IMR-90 (cell line): ENCODE measurements around the gene PHF21A. TPM values are rescaled to one million over a fixed set of nuclear protein-coding genes. Genes with fewer than 3 reads are reported as not detected.

Experiments
- ATAC-seq: fragments of 200-7000 bp; cut with Tn5 transposase; 2 replicates; pipeline ENCODE4 v1.9.1; 2020; ENCODE audit warnings: low read depth, mild to moderate bottlenecking, moderate library complexity
- BruUV-seq: library from RNA; stranded (reverse); fragments of 400-500 nt; replicated peaks from 2 replicates; lab custom pipeline; 2021; lab: Mats Ljungman, UMichigan
- CTCF ChIA-PET: fragments of 300-600 bp; formaldehyde crosslinking; extraction: SDS; loops from one replicate; lab custom pipeline; 2021; ENCODE audit warnings: antibody characterized with exemption; lab: Yijun Ruan, JAX
- POLR2A ChIA-PET: fragments of 300-600 bp; sonication (Branson Sonifier 250); formaldehyde crosslinking; loops from one replicate; lab custom pipeline; 2022; ENCODE audit warnings: antibody characterized with exemption; ENCODE audit not compliant: unreplicated experiment; lab: Charles Lee
- DNase-seq: peaks from one replicate; pipeline ENCODE4 v3.0.0; 2013
- H2AFZ ChIP-seq: replicated peaks from 2 replicates; pipeline ENCODE3; 2013; ENCODE audit warnings: low read length, mild to moderate bottlenecking; ENCODE audit not compliant: poor library complexity
- H2AK5ac ChIP-seq: 2 replicates; pipeline ENCODE4 v1.6.1; 2013; ENCODE audit warnings: low read depth, low read length, inconsistent platforms
- H2AK9ac ChIP-seq: replicated peaks from 2 replicates; pipeline ENCODE3; 2013; ENCODE audit warnings: mild to moderate bottlenecking, low read depth, low read length, moderate library complexity; ENCODE audit not compliant: poor library complexity
- H2BK120ac ChIP-seq: 2 replicates; pipeline ENCODE4 v1.6.1; 2013; ENCODE audit warnings: low read depth, low read length, inconsistent platforms
- H2BK15ac ChIP-seq: 3 replicates; pipeline ENCODE4 v1.6.1; 2013; ENCODE audit warnings: low read depth, low read length, inconsistent platforms
- H2BK20ac ChIP-seq: 2 replicates; pipeline ENCODE4 v1.6.1; 2013; ENCODE audit warnings: low read depth, mild to moderate bottlenecking, inconsistent platforms, low read length, moderate library complexity
- H2BK5ac ChIP-seq: 2 replicates; pipeline ENCODE4 v1.6.1; 2013; ENCODE audit warnings: mild to moderate bottlenecking, low read depth, low read length, inconsistent platforms; ENCODE audit not compliant: poor library complexity, severe bottlenecking
- H3K14ac ChIP-seq: replicated peaks from 2 replicates; pipeline ENCODE4 v1.6.1; 2013; ENCODE audit warnings: low read depth, low read length, inconsistent platforms
- H3K18ac ChIP-seq: 2 replicates; pipeline ENCODE4 v1.6.1; 2013; ENCODE audit warnings: low read depth, low read length, control low read depth
- H3K23ac ChIP-seq: 2 replicates; pipeline ENCODE4 v1.6.1; 2013; ENCODE audit warnings: low read depth, low read length, inconsistent platforms
- H3K27ac ChIP-seq: 2 replicates; pipeline ENCODE4 v1.5.1; 2013; ENCODE audit warnings: mild to moderate bottlenecking, control low read depth, low read length; ENCODE audit not compliant: insufficient read depth
- H3K27me3 ChIP-seq: 2 replicates; pipeline ENCODE4 v1.6.1; 2013; ENCODE audit warnings: low read length; ENCODE audit not compliant: control insufficient read depth, insufficient read depth
- H3K36me3 ChIP-seq: 2 replicates; pipeline ENCODE4 v1.6.1; 2013; ENCODE audit warnings: low read length, mixed read lengths; ENCODE audit not compliant: control insufficient read depth, insufficient read depth
- H3K4ac ChIP-seq: 2 replicates; pipeline ENCODE4 v1.6.1; 2013; ENCODE audit warnings: low read depth, low read length, inconsistent platforms
- H3K4me1 ChIP-seq: 2 replicates; pipeline ENCODE4 v1.6.1; 2013; ENCODE audit warnings: low read length, mixed read lengths; ENCODE audit not compliant: control insufficient read depth, insufficient read depth
- H3K4me2 ChIP-seq: 2 replicates; pipeline ENCODE4 v1.6.1; 2013; ENCODE audit warnings: low read depth, mild to moderate bottlenecking, control low read depth, low read length, moderate library complexity
- H3K4me3 ChIP-seq: 2 replicates; pipeline ENCODE4 v1.5.1; 2013; ENCODE audit warnings: low read depth, mild to moderate bottlenecking, control low read depth, low read length, moderate library complexity; ENCODE audit not compliant: insufficient read depth
- H3K56ac ChIP-seq: 2 replicates; pipeline ENCODE4 v1.6.1; 2013; ENCODE audit warnings: low read length, inconsistent platforms; ENCODE audit not compliant: insufficient read depth; ENCODE audit errors: extremely low read depth
- H3K79me1 ChIP-seq, 2 experiments: 2 replicates each; pipeline ENCODE4 v1.6.1; 2013; ENCODE audit warnings: low read length in 2 of 2, inconsistent platforms in 1 of 2, low read depth in 1 of 2
- H3K9ac ChIP-seq: 2 replicates; pipeline ENCODE4 v1.6.1; 2013; ENCODE audit warnings: low read depth, low read length, control low read depth
- H3K9me1 ChIP-seq: 2 replicates; pipeline ENCODE4 v1.6.1; 2013; ENCODE audit warnings: low read length, inconsistent platforms; ENCODE audit not compliant: insufficient read depth
- H3K9me3 ChIP-seq: 2 replicates; pipeline ENCODE4 v1.6.1; 2013; ENCODE audit warnings: low read length; ENCODE audit not compliant: control insufficient read depth, insufficient read depth
- H4K20me1 ChIP-seq: 2 replicates; pipeline ENCODE4 v1.6.1; 2013; ENCODE audit warnings: low read length, inconsistent platforms; ENCODE audit not compliant: insufficient read depth
- H4K5ac ChIP-seq: 2 replicates; pipeline ENCODE4 v1.6.1; 2013; ENCODE audit warnings: mild to moderate bottlenecking, low read depth, low read length, control low read depth
- H4K8ac ChIP-seq, 2 experiments: 2 replicates each; pipeline ENCODE4 v1.6.1; 2013; ENCODE audit warnings: low read depth in 2 of 2, low read length in 2 of 2, control low read depth in 1 of 2, inconsistent platforms in 1 of 2
- H4K91ac ChIP-seq: 2 replicates; pipeline ENCODE4 v1.6.1; 2013; ENCODE audit warnings: low read depth, low read length, inconsistent platforms; ENCODE audit not compliant: insufficient read depth
- CEBPB ChIP-seq: IDR thresholded peaks from 2 replicates; pipeline ENCODE4 v1.6.1; 2012; ENCODE audit warnings: low read depth, low read length, improper control_type of control experiment
- CHD1 ChIP-seq: IDR thresholded peaks from 2 replicates; pipeline ENCODE4 v1.6.1; 2012; ENCODE audit warnings: low read depth, low read length, improper control_type of control experiment
- CTCF ChIP-seq: conservative IDR thresholded peaks from 2 replicates; pipeline ENCODE4 v1.5.1; 2012; ENCODE audit warnings: mild to moderate bottlenecking, low read depth, low read length, improper control_type of control experiment
- ELK1 ChIP-seq: fragments of 150-350 bp; IDR thresholded peaks from 2 replicates; pipeline ENCODE4 v1.6.1; 2016; ENCODE audit warnings: low read depth, mild to moderate bottlenecking, low read length, moderate library complexity, borderline replicate concordance
- FOS ChIP-seq: fragments of 150-350 bp; IDR thresholded peaks from 2 replicates; pipeline ENCODE4 v1.6.1; 2016; ENCODE audit warnings: low read depth, low read length
- POLR2A ChIP-seq: IDR thresholded peaks from 2 replicates; pipeline ENCODE4 v1.6.1; 2012; ENCODE audit warnings: mild to moderate bottlenecking, low read depth, low read length
- RCOR1 ChIP-seq: IDR thresholded peaks from 2 replicates; pipeline ENCODE4 v1.6.1; 2012; ENCODE audit warnings: mild to moderate bottlenecking, low read length, improper control_type of control experiment; ENCODE audit not compliant: insufficient replicate concordance
- RFX5 ChIP-seq: IDR thresholded peaks from 2 replicates; pipeline ENCODE4 v1.8.0; 2012; ENCODE audit warnings: low read depth, mild to moderate bottlenecking, low read length, moderate library complexity
- SMC3 ChIP-seq: fragments of 150-350 bp; IDR thresholded peaks from 2 replicates; pipeline ENCODE4 v1.6.1; 2016; ENCODE audit warnings: low read depth, mild to moderate bottlenecking, antibody characterized with exemption, low read length, moderate library complexity
- USF2 ChIP-seq: fragments of 150-350 bp; IDR thresholded peaks from 2 replicates; pipeline ENCODE4 v1.6.1; 2017; ENCODE audit warnings: mild to moderate bottlenecking, antibody characterized with exemption, low read length, low read depth
- WGBS, 2 experiments: methylation state at CpG; one replicate each; pipeline versions ENCODE4 v1.1.5 to v1.1.7; 2013; ENCODE audit warnings: missing lambda C conversion rate in 2 of 2; ENCODE audit not compliant: insufficient read length in 1 of 2; ENCODE audit errors: extremely low coverage in 2 of 2; 5-methylcytosine and 5-hydroxymethylcytosine counted together
- dilution Hi-C: fragments of 300-500 bp; cut with HindIII; formaldehyde crosslinking; loops from one replicate; pipeline ENCODE4 v1.14.3; 2018; ENCODE audit warnings: low sequenced_read_pairs; ENCODE audit not compliant: unreplicated experiment
- in situ Hi-C: fragments of 300-500 bp; cut with MboI; formaldehyde crosslinking; loops from 3 replicates; pipeline ENCODE4 v1.14.3; 2019; ENCODE audit warnings: low sequenced_read_pairs, inconsistent platforms, mixed read lengths
- intact Hi-C: fragments of 100-400 bp; cut with micrococcal nuclease; formaldehyde crosslinking; loops from 2 replicates; pipeline ENCODE4 v1.10.0; 2022
- polyA plus RNA-seq, 3 experiments: library from polyadenylated mRNA; depleted of rRNA; stranded (reverse); fragments of >200 nt; gene quantifications; 2 replicates each; pipeline ENCODE4 v1.2.3, GENCODE V29; 2012; ENCODE audit warnings: low replicate concordance in 1 of 3
- total RNA-seq: library from RNA; depleted of rRNA; stranded (reverse); fragments of >200 nt; gene quantifications from 2 replicates; pipeline ENCODE4 v1.2.3, GENCODE V29; 2012

PHF21A gene
- total and polyA plus RNA-seq, 2 of the 4 experiments (the other 2 are of a cell fraction), result 9.0 to 20.6 TPM

DNA sequence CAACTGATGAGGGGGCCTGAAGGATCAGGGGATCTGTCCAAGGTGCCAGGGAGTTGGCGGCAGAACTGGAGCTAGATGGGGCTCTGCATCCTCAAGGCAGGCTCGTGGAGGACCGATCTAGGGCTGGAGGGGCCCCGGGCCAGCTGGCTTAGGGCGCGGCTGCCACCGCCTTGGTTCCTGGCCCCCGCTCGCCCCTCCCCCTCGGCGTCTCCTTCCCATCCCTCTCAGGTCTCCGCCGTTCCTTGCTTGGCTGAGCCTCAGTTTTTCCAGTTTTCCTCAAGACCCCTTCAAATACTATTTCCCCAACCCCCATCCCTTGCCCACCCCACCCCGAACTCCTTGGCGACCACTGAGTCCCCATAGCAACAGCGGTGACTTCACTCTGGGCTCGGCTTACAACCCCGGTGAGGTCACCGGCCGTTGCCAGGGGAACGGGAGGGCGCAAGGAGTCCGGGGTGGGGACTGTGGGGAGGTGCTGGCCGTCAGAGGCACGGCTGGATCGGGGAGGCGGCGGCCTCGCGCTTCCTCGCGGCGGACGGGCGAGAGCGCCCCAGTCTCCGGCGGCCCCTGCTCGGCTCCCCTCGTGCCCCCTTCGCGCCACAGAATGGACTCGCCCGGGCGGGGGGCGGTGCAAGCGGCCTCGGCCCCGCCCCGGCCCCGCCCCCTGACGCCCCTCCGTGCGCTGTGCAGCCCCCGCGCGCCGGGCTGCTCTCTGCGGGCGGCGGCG lies 221.6 kb downstream of the PHF21A start (continued):
- no peak for TF ChIP-seq CTCF
- peak; percentile 23; the same call in 1 of the 2 replicates for TF ChIP-seq FOS

GRCh38 chr11:45899086-45899447 lies 222.2 kb downstream of the PHF21A start:
- Histone ChIP-seq H2BK120ac (no peak overlapping the region), H4K8ac (no peak overlapping the region), H3K9ac (no peak overlapping the region), H3K9me3 (no peaks in the 10 kb centered on the region), H3K18ac (no peak overlapping the region), H3K4me2 (no peak overlapping the region), H3K36me3 (peaks cover 9% of the 10 kb centered on the region), H3K56ac (no peak overlapping the region), H4K20me1 (peaks cover 19% of the 10 kb centered on the region), H3K4ac (no peak overlapping the region), H4K5ac (no peak overlapping the region), H3K27me3 (peaks cover 26% of the 10 kb centered on the region), H2AFZ (peak overlapping the region; percentile 96), H2BK20ac (no peak overlapping the region), H3K4me3 (no peak overlapping the region), H3K9me1 (no peaks in the 10 kb centered on the region; the same call in 1 of the 2 replicates), H3K23ac (no peak overlapping the region), H4K91ac (no peak overlapping the region), H2AK5ac (no peak overlapping the region), H2BK15ac (no peak overlapping the region), H3K14ac (no peak overlapping the region), H2AK9ac (no peak overlapping the region), H3K4me1 (peaks cover 7% of the 10 kb centered on the region; the same call in 1 of the 2 replicates), H3K79me1 (peaks cover 0 to 4% of the 10 kb centered on the region in 2 experiments; a peak in 1 of 4 replicates), H3K27ac (no peak overlapping the region), H2BK5ac (no peak overlapping the region)
- dilution Hi-C loops, result no loop called here
- ChIA-PET POLR2A (no interaction called here), CTCF (interaction anchor here (1.3 kb wide), 1 partner anchor 27 kb away, joined by 3 read pairs; no protein-coding TSS in a partner anchor)
- DNase-seq, result no peak
- no peak for ATAC-seq
- intact Hi-C loops, result no loop called here
- BruUV-seq, result no TSS peak
- WGBS, 2 experiments, result 0% methylated on average over 1 of the region's 3 CpGs; no CpG with 5 or more reads in 1 of the 2 experiments
- in situ Hi-C loops, result no loop called here
- no peak for TF ChIP-seq CHD1
- no peak for TF ChIP-seq ELK1
- TF ChIP-seq POLR2A, result no peak
- TF ChIP-seq RCOR1, result no peak
- no peak for TF ChIP-seq USF2
- TF ChIP-seq FOS, result no peak
- no peak for TF ChIP-seq RFX5
- TF ChIP-seq CEBPB, result no peak
- no peak for TF ChIP-seq SMC3
